ENCODE measurements around the gene DQX1.

GRCh38 chr2:74566076-74566753, 40.2 kb upstream of the DQX1 start:
- TF ChIP-seq CTCF (conservative IDR thresholded peaks at IDR 0.05; ENCODE audit: low read depth, low read length) (no peak), EZH2 (IDR thresholded peaks at IDR 0.05; ENCODE audit: borderline replicate concordance, low read depth, low read length, poor library complexity, severe bottlenecking) (no peak)
